Hippocampal formation (tissue), 2 donors: Measurements from ENCODE around the gene CAMK2D.
A peak's percentile ranks its signal among the peaks of the same experiment; 100 is the strongest.

ENCODE experiments used
- DNase-seq, 2 donors: peaks; one replicate each; lab custom pipeline; 2025; lab: John Stamatoyannopoulos, UW

CAMK2D gene

GRCh38 chr4:113682730-113683537, 78.6 kb downstream of the CAMK2D start:
- no peak for DNase-seq

- no peak for DNase-seq
These were observed 82.9 kb downstream of the CAMK2D start for GRCh38 chr4:113678641-113679040.

GRCh38 chr4:113677325-113677724, 84.2 kb downstream of the CAMK2D start:
- no peak for DNase-seq

- no peak for DNase-seq
These were observed 85.5 kb downstream of the CAMK2D start for GRCh38 chr4:113675731-113676697.

- no peak for DNase-seq
These were observed 86.8 kb downstream of the CAMK2D start for GRCh38 chr4:113674733-113675132.

GRCh38 chr4:113674251-113674650, 87.3 kb downstream of the CAMK2D start:
- no peak for DNase-seq

- no peak for DNase-seq
These were observed 88.1 kb downstream of the CAMK2D start for GRCh38 chr4:113673450-113673849.

GRCh38 chr4:113666386-113667114, 95.0 kb downstream of the CAMK2D start:
- no peak for DNase-seq

- no peak for DNase-seq
These were observed 96.5 kb downstream of the CAMK2D start for GRCh38 chr4:113665036-113665435.

GRCh38 chr4:113662581-113662980, 99.0 kb downstream of the CAMK2D start:
- no peak for DNase-seq

- DNase-seq, result no peak
These were observed 102.4 kb downstream of the CAMK2D start for GRCh38 chr4:113659127-113659526.

GRCh38 chr4:113657586-113658233, 103.8 kb downstream of the CAMK2D start:
- DNase-seq, result no peak

GRCh38 chr4:113653871-113654270, 107.7 kb downstream of the CAMK2D start:
- DNase-seq, result no peak

GRCh38 chr4:113646442-113646822, 115.1 kb downstream of the CAMK2D start:
- no peak for DNase-seq

GRCh38 chr4:113645771-113646441, 115.6 kb downstream of the CAMK2D start:
- no peak for DNase-seq

GRCh38 chr4:113645288-113645687, 116.2 kb downstream of the CAMK2D start:
- DNase-seq, result no peak

GRCh38 chr4:113644398-113644797, 117.1 kb downstream of the CAMK2D start:
- DNase-seq, result no peak

- no peak for DNase-seq
These were observed 118.0 kb downstream of the CAMK2D start for GRCh38 chr4:113643505-113643904.

GRCh38 chr4:113641025-113641431, 120.5 kb downstream of the CAMK2D start:
- DNase-seq, result no peak

- peak in 1 of 2 donors; percentile 5 for DNase-seq
These were observed 122.2 kb downstream of the CAMK2D start for GRCh38 chr4:113639326-113639725.

- DNase-seq, result no peak
These were observed 123.0 kb downstream of the CAMK2D start for GRCh38 chr4:113638562-113638832.
